GM12878 (cell line): ENCODE data around the gene AMOTL1. TPM values are rescaled to one million over a fixed set of nuclear protein-coding genes. Genes with fewer than 3 reads are reported as not detected.

Experiments
- ATAC-seq: fragments of 200-7000 bp; cut with Tn5 transposase; 3 replicates; pipeline ENCODE4 v1.9.1; 2020; ENCODE audit warnings: mild to moderate bottlenecking, moderate library complexity
- BruUV-seq: library from RNA; stranded (reverse); fragments of 400-500 nt; replicated peaks from 2 replicates; lab custom pipeline; 2021; lab: Mats Ljungman, UMichigan
- CTCF ChIA-PET: fragments of 300-600 bp; sonication (Branson Sonifier 250); formaldehyde crosslinking; extraction: SDS; loops from one replicate; lab custom pipeline; 2021; ENCODE audit warnings: inconsistent platforms; lab: Yijun Ruan, JAX
- POLR2A ChIA-PET: fragments of 350-600 bp; formaldehyde crosslinking; extraction: SDS; loops from one replicate; lab custom pipeline; 2021; ENCODE audit warnings: inconsistent platforms; lab: Charles Lee
- RAD21 ChIA-PET: fragments of 300-600 bp; sonication (Branson Sonifier 250); formaldehyde crosslinking; loops from one replicate; lab custom pipeline; 2023; ENCODE audit warnings: antibody characterized with exemption; ENCODE audit not compliant: unreplicated experiment; lab: Charles Lee
- SMC1A ChIA-PET: fragments of 300-600 bp; sonication (Branson Sonifier 250); formaldehyde crosslinking; loops from one replicate; lab custom pipeline; 2023; ENCODE audit not compliant: unreplicated experiment, uncharacterized antibody; lab: Charles Lee
- DNase-seq: peaks from one replicate; pipeline ENCODE4 v3.0.0-alpha.2; 2011; ENCODE audit warnings: low read depth, low spot score
- FAIRE-seq: peaks from 3 replicates; lab custom pipeline; 2011; peaks lifted over from hg19 to GRCh38; lab: Jason Lieb, UNC
- H2AFZ ChIP-seq: 2 replicates; pipeline ENCODE4 v1.6.0; 2011; ENCODE audit warnings: low read depth, low read length, control low read depth; ENCODE audit not compliant: control insufficient read depth
- H3K27ac ChIP-seq: 2 replicates; pipeline ENCODE4 v1.5.1; 2011; ENCODE audit warnings: control low read depth; ENCODE audit not compliant: control insufficient read depth, insufficient read depth
- H3K27me3 ChIP-seq, 2 experiments: replicated peaks in 1 of 2; 2 replicates each; pipeline versions ENCODE4 v1.6.0 to v1.6.1; 2011; ENCODE audit warnings: low read length in 1 of 2; ENCODE audit not compliant: control insufficient read depth in 2 of 2, insufficient read depth in 2 of 2
- H3K36me3 ChIP-seq, 2 experiments: 2 replicates each; pipeline ENCODE4 v1.5.1; 2011; ENCODE audit warnings: low read length in 1 of 2; ENCODE audit not compliant: control insufficient read depth in 2 of 2, insufficient read depth in 2 of 2
- H3K4me1 ChIP-seq: 2 replicates; pipeline ENCODE4 v1.6.1; 2011; ENCODE audit warnings: mild to moderate bottlenecking, low read length, moderate library complexity, mixed read lengths; ENCODE audit not compliant: control insufficient read depth, insufficient read depth
- H3K4me2 ChIP-seq: 2 replicates; pipeline ENCODE4 v1.6.0; 2011; ENCODE audit warnings: control low read depth; ENCODE audit not compliant: control insufficient read depth, insufficient read depth
- H3K4me3 ChIP-seq: fragments of 200-600 bp; sonication (generic); 2 replicates; pipeline ENCODE4 v1.5.1; 2016
- H3K79me2 ChIP-seq: 2 replicates; pipeline ENCODE4 v1.6.0; 2011; ENCODE audit warnings: low read length; ENCODE audit not compliant: control insufficient read depth, insufficient read depth
- H3K9ac ChIP-seq: 2 replicates; pipeline ENCODE4 v1.8.0; 2011; ENCODE audit warnings: low read length, control low read depth, mixed read lengths; ENCODE audit not compliant: control insufficient read depth, insufficient read depth
- H3K9me3 ChIP-seq: replicated peaks from 3 replicates; pipeline ENCODE4 v1.5.1; 2011; ENCODE audit warnings: mild to moderate bottlenecking, low read length; ENCODE audit not compliant: control insufficient read depth, insufficient read depth
- H4K20me1 ChIP-seq: 2 replicates; pipeline ENCODE4 v1.6.0; 2011; ENCODE audit not compliant: control insufficient read depth, insufficient read depth
- CEBPB ChIP-seq, 2 experiments: fragments of 150-350 bp in 1 of 2; IDR thresholded peaks; 2 replicates each; pipeline ENCODE4 v1.6.1; 2012 to 2014; ENCODE audit warnings: low read depth in 2 of 2, low read length in 2 of 2, borderline replicate concordance in 1 of 2, inconsistent platforms in 1 of 2
- EED ChIP-seq: sonication (generic); IDR thresholded peaks from 2 replicates; pipeline ENCODE4 v1.6.1; 2016; ENCODE audit warnings: antibody characterized with exemption, low read depth
- NFYB ChIP-seq: IDR thresholded peaks from 2 replicates; pipeline ENCODE4 v1.6.1; 2011; ENCODE audit warnings: low read depth, mild to moderate bottlenecking, low read length, improper control_type of control experiment, moderate library complexity; ENCODE audit not compliant: insufficient read depth
- SIX5 ChIP-seq: IDR thresholded peaks from 2 replicates; pipeline ENCODE4 v1.6.1; 2011; ENCODE audit warnings: mild to moderate bottlenecking, low read depth, low read length, moderate library complexity; ENCODE audit not compliant: severe bottlenecking
- TCF3 ChIP-seq: IDR thresholded peaks from 2 replicates; pipeline ENCODE4 v1.6.1; 2012; ENCODE audit warnings: low read depth, mild to moderate bottlenecking, low read length, borderline replicate concordance; ENCODE audit not compliant: insufficient read depth
- TCF7 ChIP-seq: IDR thresholded peaks from 2 replicates; pipeline ENCODE4 v1.6.1; 2014; ENCODE audit warnings: antibody characterized with exemption, borderline replicate concordance
- WGBS: methylation state at CpG from one replicate; pipeline ENCODE4 v1.1.6; 2016; ENCODE audit warnings: low lambda C conversion rate; ENCODE audit not compliant: insufficient replicate concordance, insufficient coverage; ENCODE audit errors: missing lambda C conversion rate; 5-methylcytosine and 5-hydroxymethylcytosine counted together
- in situ Hi-C: fragments of 300-500 bp; cut with MboI; formaldehyde crosslinking; loops from 9 replicates; pipeline ENCODE4 v1.14.3; 2018; ENCODE audit warnings: mixed read lengths
- intact Hi-C: fragments of 100-400 bp; cut with micrococcal nuclease; formaldehyde crosslinking; loops from one replicate; pipeline ENCODE4 v1.14.2; 2022; ENCODE audit not compliant: unreplicated experiment
- polyA plus RNA-seq, 11 experiments: library from polyadenylated mRNA; depleted of rRNA in 4 of 11; unstranded in 6 of 11; stranded (reverse) in 5 of 11; fragments of >200 nt; fragmentation: Nextera tagmentation in 4 of 11; fragmentation: Illumina TruSeq in 1 of 11; extraction: Ambion mirVana in 4 of 11; extraction: Trizol in 1 of 11; gene quantifications; 1 replicate in 1 of 11; 2 replicates in 10 of 11; pipeline versions ENCODE4 v1.2.1 to v1.2.3, GENCODE V29; 2011 to 2016; ENCODE audit warnings: inconsistent platforms in 2 of 11, missing spikeins in 2 of 11, low read depth in 1 of 11
- total RNA-seq, 4 experiments: library from RNA; depleted of rRNA in 3 of 4; stranded (reverse); fragments of >200 nt in 3 of 4; fragmentation: Illumina TruSeq in 1 of 4; extraction: Trizol in 1 of 4; gene quantifications; 2 replicates each; pipeline versions ENCODE4 v1.2.1 to v1.2.3, GENCODE V29; 2013 to 2021
- TF ChIP-seq, protein P1 (sequence below): fragments of 450-650 bp; formaldehyde crosslinking; IDR thresholded peaks from 2 replicates; pipeline ENCODE4 v1.4.0; 2020; ENCODE audit warnings: mild to moderate bottlenecking, moderate library complexity

The AMOTL1 gene
- total and polyA plus RNA-seq, 10 of the 15 experiments (the other 5 are each of a cell fraction or from before 2014, with no cell fraction given): under 0.01 to 0.41 (median 0.01) TPM; not detected in 7

DNA sequence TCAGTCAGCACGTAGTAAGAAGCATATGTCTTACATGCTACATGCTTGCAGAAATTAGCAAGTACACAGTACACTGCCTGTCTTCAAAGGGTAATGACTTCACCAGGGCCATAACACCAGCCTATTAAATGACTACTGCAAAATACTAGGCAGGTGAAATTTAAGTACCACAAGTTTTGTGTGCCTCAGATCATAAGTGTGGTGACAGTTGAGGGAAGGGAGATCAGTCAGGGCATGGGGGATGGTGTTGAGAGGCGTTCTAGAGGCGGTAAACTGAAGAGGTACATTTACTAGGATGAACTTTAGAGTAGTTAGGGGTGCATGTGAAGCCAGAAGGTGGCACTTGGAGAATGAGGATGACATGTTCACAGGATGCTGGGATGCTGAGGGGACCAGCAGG is 22.0 kb downstream of the AMOTL1 start:
- BruUV-seq: no TSS peak
- no peak overlapping the region for H3K27ac ChIP-seq
- ChIA-PET CTCF (no interaction called here), POLR2A (no interaction called here), RAD21 (interaction anchor here (0.8 kb wide), 1 partner anchor 108 kb away, joined by 3 read pairs; no protein-coding TSS in a partner anchor), SMC1A (interaction anchor here (0.7 kb wide), 1 partner anchor 1636 kb away, joined by 3 read pairs; no protein-coding TSS in a partner anchor)
- no peak for FAIRE-seq
- no peak overlapping the region for H3K4me2 ChIP-seq
- H3K4me3 ChIP-seq: no peak overlapping the region
- intact Hi-C loops: no loop called here
- no peak for ATAC-seq
- WGBS: 1% methylated on average over 3 of the region's 3 CpGs
- H2AFZ ChIP-seq: no peak overlapping the region
- H3K36me3 ChIP-seq: no peaks in the 10 kb centered on the region
- H3K4me1 ChIP-seq: no peaks in the 10 kb centered on the region
- no peak overlapping the region for H3K9ac ChIP-seq
- in situ Hi-C loops: no loop called here
- no peaks in the 10 kb centered on the region for H3K9me3 ChIP-seq
- no peaks in the 10 kb centered on the region for H4K20me1 ChIP-seq
- TF ChIP-seq SIX5: no peak
- no peak for TF ChIP-seq TCF7
- no peak for TF ChIP-seq NFYB
- TF ChIP-seq TCF3: no peak
- TF ChIP-seq CEBPB (IDR thresholded peaks at IDR 0.05; ENCODE audit: borderline replicate concordance in 1 of 2, low read depth in 2 of 2, low read length in 2 of 2): no peak
- TF ChIP-seq, protein P1, sequence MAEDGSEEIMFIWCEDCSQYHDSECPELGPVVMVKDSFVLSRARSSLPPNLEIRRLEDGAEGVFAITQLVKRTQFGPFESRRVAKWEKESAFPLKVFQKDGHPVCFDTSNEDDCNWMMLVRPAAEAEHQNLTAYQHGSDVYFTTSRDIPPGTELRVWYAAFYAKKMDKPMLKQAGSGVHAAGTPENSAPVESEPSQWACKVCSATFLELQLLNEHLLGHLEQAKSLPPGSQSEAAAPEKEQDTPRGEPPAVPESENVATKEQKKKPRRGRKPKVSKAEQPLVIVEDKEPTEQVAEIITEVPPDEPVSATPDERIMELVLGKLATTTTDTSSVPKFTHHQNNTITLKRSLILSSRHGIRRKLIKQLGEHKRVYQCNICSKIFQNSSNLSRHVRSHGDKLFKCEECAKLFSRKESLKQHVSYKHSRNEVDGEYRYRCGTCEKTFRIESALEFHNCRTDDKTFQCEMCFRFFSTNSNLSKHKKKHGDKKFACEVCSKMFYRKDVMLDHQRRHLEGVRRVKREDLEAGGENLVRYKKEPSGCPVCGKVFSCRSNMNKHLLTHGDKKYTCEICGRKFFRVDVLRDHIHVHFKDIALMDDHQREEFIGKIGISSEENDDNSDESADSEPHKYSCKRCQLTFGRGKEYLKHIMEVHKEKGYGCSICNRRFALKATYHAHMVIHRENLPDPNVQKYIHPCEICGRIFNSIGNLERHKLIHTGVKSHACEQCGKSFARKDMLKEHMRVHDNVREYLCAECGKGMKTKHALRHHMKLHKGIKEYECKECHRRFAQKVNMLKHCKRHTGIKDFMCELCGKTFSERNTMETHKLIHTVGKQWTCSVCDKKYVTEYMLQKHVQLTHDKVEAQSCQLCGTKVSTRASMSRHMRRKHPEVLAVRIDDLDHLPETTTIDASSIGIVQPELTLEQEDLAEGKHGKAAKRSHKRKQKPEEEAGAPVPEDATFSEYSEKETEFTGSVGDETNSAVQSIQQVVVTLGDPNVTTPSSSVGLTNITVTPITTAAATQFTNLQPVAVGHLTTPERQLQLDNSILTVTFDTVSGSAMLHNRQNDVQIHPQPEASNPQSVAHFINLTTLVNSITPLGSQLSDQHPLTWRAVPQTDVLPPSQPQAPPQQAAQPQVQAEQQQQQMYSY (CRISPR knock-in tag): no peak
- TF ChIP-seq EED: no peak
- H3K79me2 ChIP-seq: no peaks in the 10 kb centered on the region
- no peaks in the 10 kb centered on the region for H3K27me3 ChIP-seq
- no peak for DNase-seq
